Lower lobe of right lung (tissue), 2 donors: ENCODE measurements around the gene CWC27. TPM values are rescaled to one million over a fixed set of nuclear protein-coding genes. Genes with fewer than 3 reads are reported as not detected.

Experiments used
- ATAC-seq, 2 donors: fragments of 200-7000 bp; cut with Tn5 transposase; one replicate each; pipeline ENCODE4 v1.9.1; 2020 to 2022; ENCODE audit warnings: mild to moderate bottlenecking in 2 of 2, moderate library complexity in 2 of 2
- DNase-seq: peaks from one replicate; pipeline ENCODE4 v3.0.0-alpha.2; 2020
- H3K27ac ChIP-seq: fragments of 200-600 bp; one replicate; pipeline ENCODE4 v1.8.0; 2022
- H3K27me3 ChIP-seq: fragments of 200-600 bp; one replicate; pipeline ENCODE4 v1.8.0; 2022; ENCODE audit warnings: low read depth
- H3K36me3 ChIP-seq: fragments of 200-600 bp; one replicate; pipeline ENCODE4 v1.8.0; 2022; ENCODE audit warnings: mild to moderate bottlenecking
- H3K4me1 ChIP-seq: fragments of 200-600 bp; one replicate; pipeline ENCODE4 v1.8.0; 2022
- H3K4me3 ChIP-seq: fragments of 200-600 bp; one replicate; pipeline ENCODE4 v1.8.0; 2022; ENCODE audit warnings: mild to moderate bottlenecking
- H3K9me3 ChIP-seq: fragments of 200-600 bp; one replicate; pipeline ENCODE4 v1.8.0; 2022
- intact Hi-C: fragments of 100-400 bp; cut with DNase I; formaldehyde crosslinking; loops from one replicate; pipeline ENCODE4 v1.11.0; 2022
- total RNA-seq: library from RNA; stranded (reverse); fragmentation: NEBNext Ultra II Directional; extraction: Animal tissue kit (Norgen Biotek cat#: 25700); gene quantifications from one replicate; pipeline ENCODE4 v1.2.1, GENCODE V29; 2021
- TF ChIP-seq, protein P1 (sequence below): fragments of 200-600 bp; IDR thresholded peaks from one replicate; pipeline ENCODE4 v1.8.0; 2022; ENCODE audit warnings: antibody characterized with exemption, mild to moderate bottlenecking
- donor health status: DM: no; HTN: yes; CAD: no; lungs with severe emphysema.

The CWC27 gene
- total RNA-seq, 1 donor from 2014 or later: 17.3 TPM

GRCh38 chr5:64954518-64954917 is 185.8 kb downstream of the CWC27 start:
- ATAC-seq (no peak), DNase-seq (no peak)
- no peaks in the 10 kb centered on the region for H3K36me3 ChIP-seq
- H3K9me3 ChIP-seq: no peaks in the 10 kb centered on the region
- no peaks in the 10 kb centered on the region for H3K4me1 ChIP-seq
- intact Hi-C loops: no loop called here
- no peak overlapping the region for H3K27ac ChIP-seq
- H3K27me3 ChIP-seq: no peaks in the 10 kb centered on the region
- TF ChIP-seq, protein P1, sequence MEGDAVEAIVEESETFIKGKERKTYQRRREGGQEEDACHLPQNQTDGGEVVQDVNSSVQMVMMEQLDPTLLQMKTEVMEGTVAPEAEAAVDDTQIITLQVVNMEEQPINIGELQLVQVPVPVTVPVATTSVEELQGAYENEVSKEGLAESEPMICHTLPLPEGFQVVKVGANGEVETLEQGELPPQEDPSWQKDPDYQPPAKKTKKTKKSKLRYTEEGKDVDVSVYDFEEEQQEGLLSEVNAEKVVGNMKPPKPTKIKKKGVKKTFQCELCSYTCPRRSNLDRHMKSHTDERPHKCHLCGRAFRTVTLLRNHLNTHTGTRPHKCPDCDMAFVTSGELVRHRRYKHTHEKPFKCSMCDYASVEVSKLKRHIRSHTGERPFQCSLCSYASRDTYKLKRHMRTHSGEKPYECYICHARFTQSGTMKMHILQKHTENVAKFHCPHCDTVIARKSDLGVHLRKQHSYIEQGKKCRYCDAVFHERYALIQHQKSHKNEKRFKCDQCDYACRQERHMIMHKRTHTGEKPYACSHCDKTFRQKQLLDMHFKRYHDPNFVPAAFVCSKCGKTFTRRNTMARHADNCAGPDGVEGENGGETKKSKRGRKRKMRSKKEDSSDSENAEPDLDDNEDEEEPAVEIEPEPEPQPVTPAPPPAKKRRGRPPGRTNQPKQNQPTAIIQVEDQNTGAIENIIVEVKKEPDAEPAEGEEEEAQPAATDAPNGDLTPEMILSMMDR: no peak
- no peak overlapping the region for H3K4me3 ChIP-seq

DNA sequence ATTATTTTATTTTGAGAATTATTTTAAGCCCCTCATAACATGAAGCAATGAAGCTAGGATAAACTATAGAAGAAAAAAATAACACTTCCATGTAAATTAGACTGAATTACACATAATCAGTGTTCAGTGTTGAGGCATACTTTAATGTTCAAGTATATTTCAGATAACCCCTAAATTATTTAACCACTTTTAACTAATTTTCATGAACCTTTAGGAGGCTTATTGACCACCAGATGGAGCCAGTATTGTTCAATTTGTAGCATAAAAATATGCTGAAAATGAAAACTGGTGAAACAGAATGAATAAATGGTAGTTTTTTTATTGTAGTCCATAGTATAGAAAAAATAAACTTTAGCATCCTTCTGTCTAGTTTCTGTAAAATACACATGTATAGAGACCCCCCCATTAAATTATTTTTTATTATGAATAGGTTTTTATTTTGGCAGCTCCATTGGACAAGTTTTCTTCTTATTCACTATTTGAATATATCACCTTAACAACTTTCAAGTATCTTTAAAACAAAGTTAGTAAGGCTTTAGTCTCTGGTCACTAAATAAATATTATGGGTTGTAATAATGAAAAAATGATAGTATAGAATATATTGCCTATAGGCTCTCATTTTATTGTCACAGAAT is 190.1 kb downstream of the CWC27 start:
- intact Hi-C loops: no loop called here
- ATAC-seq (no peak), DNase-seq (no peak)
- H3K27me3 ChIP-seq: no peaks in the 10 kb centered on the region
- TF ChIP-seq, protein P1: peak; percentile 46
- H3K36me3 ChIP-seq: no peaks in the 10 kb centered on the region
- H3K4me1 ChIP-seq: no peaks in the 10 kb centered on the region
- H3K9me3 ChIP-seq: peaks cover 8% of the 10 kb centered on the region
- H3K27ac ChIP-seq: no peak overlapping the region
- no peak overlapping the region for H3K4me3 ChIP-seq

GRCh38 chr5:64963278-64963677 is 194.5 kb downstream of the CWC27 start:
- Histone ChIP-seq H3K4me1 (no peaks in the 10 kb centered on the region), H3K27ac (no peak overlapping the region), H3K9me3 (peaks cover 8% of the 10 kb centered on the region), H3K36me3 (no peaks in the 10 kb centered on the region), H3K4me3 (no peak overlapping the region), H3K27me3 (no peaks in the 10 kb centered on the region)
- ATAC-seq (no peak), DNase-seq (no peak)
- TF ChIP-seq, protein P1: no peak
- intact Hi-C loops: no loop called here

DNA sequence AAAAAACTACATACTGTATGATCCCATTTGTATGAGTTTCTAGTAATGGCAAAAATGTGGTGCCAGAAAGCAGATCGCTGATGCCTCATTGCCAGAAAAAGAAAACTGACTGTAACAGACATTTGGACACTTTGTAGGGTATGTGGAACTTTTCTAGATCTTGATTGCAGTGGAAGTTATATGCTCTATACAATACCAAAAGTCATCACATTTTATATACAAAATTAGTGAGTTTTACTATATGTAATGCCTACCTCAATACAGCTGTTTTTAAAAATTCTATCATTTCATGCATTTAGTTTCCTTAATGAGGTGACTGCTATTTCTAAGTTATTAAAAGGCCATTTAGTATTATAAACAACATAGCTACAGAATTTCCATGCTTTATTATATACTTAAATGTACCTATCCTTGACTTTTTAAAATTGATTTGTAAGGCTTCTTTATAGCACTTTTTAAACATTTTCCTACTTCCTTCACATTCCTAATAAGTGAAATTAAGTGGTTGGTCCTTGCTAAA is 199.9 kb downstream of the CWC27 start:
- H3K9me3 ChIP-seq: no peaks in the 10 kb centered on the region
- peaks cover 8% of the 10 kb centered on the region for H3K36me3 ChIP-seq
- H3K4me3 ChIP-seq: no peak overlapping the region
- no peak overlapping the region for H3K27ac ChIP-seq
- intact Hi-C loops: no loop called here
- TF ChIP-seq, protein P1: no peak
- no peaks in the 10 kb centered on the region for H3K27me3 ChIP-seq
- DNase-seq (no peak), ATAC-seq (no peak)
- H3K4me1 ChIP-seq: no peaks in the 10 kb centered on the region

GRCh38 chr5:64969578-64969977 is 200.8 kb downstream of the CWC27 start:
- ATAC-seq (no peak), DNase-seq (no peak)
- intact Hi-C loops: no loop called here
- no peaks in the 10 kb centered on the region for H3K4me1 ChIP-seq
- no peaks in the 10 kb centered on the region for H3K27me3 ChIP-seq
- TF ChIP-seq, protein P1: no peak
- peaks cover 8% of the 10 kb centered on the region for H3K36me3 ChIP-seq
- H3K9me3 ChIP-seq: no peaks in the 10 kb centered on the region
- no peak overlapping the region for H3K4me3 ChIP-seq
- no peak overlapping the region for H3K27ac ChIP-seq
